Eye (tissue), 1 donor: ENCODE results near the gene SUN5.
"Not testable (repeated sequence)": the region's sequence is repeated elsewhere in the genome, so short reads cannot be mapped to it uniquely, and the experiment has no call there.

Experiments
- DNase-seq: peaks from one replicate; pipeline ENCODE4 v3.0.0-alpha.2; 2015

Gene SUN5

DNA sequence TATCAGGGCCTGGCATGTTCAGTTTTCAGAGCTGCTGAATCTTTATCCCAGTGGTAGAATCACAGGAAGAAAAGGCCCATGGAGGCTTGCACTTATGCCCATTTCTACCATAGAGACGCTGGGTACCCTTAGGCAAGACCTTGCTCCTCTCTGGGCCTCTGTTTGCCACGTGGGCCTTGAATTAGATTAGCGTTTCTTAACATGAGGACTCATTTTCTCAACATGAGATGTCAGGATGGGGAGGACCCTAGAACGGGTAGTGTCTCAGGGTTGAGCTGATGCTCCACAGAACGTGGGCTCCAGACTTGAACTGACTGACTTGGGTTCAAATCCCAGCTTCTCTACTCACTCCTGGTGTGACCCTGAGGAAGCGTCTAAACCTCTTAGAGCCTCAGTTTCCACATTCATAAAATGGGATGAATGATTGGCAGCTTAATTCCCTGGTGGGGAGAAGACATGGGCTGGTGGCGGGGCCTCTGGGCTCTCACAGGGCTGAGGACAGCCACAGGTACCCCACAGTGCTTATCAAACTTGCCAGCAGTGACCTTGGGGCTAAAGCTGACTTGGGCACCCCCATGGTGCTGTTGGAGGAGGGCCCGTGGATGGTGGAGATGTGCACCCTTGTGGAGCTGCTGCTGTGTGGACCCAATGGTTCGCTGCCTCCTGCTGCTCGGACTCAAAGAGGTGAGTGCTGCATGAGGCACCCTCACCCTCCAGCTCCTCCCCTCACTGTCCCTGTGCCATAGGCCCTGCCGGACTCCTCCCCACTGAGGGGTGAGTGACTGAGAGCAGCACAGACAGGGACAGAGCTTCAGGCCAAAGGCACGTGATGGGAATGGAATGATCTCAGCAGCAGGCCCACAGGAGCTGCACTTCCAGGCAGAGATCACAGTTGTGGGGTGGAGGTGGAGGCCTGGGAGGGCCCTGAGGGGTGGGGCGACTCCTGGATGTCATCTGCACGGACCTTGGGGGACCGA, 28.2 kb downstream of the SUN5 start:
- no peak for DNase-seq

DNA sequence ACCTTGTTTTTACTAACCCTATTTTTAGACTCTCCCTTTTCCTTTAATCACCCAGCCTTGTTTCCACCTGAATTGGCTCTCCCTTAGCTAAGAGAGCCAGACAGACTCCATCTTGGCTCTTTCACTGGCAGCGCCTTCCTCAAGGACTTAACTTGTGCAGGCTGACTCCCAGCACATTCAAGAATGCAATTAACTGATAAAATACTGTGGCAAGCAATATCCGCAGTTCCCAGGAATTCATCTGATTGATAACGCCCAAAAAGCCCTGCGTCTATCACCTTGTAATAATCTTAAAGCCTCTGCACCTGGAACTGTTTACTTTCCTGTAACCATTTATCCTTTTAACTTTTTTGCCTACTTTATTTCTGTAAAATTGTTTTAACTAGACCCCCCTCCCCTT, 29.1 kb downstream of the SUN5 start:
- not testable (repeated sequence) for DNase-seq

DNA sequence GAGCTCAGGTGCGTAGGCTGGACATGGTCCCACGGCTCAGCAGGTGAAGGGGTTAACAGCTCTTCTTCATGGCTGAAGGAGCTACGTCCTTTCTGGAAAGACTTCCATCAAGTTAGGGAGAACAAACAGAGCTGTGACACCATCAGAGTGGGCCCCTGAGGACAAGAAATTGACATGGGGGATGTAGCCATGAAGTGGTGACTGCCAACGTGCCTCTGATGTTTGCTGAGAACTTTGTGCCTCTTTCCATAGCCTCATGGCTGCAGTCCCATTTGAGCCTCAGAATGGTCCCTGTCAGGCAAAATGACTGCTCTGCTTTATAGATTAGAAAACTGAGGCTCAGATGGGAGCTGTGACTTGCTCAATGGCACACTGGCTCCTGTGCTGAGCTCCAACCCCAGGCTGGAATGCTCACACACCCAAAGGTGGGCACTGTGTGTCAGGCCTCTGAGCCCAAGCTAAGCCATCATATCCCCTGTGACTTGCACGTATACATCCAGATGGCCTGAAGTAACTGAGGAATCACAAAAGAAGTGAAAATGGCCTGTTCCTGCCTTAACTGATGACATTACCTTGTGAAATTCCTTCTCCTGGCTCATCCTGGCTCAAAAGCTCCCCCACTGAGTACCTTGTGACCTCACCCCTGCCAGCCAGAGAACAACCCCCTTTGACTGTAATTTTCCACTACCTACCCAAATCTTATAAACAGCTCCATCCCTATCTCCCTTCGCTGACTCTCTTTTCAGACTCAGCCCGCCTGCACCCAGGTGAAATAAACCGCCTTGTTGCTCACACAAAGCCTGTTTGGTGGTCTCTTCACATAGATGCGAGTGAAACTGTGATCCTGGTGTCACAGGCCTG, 29.8 kb downstream of the SUN5 start:
- DNase-seq, result not testable (repeated sequence)

DNA sequence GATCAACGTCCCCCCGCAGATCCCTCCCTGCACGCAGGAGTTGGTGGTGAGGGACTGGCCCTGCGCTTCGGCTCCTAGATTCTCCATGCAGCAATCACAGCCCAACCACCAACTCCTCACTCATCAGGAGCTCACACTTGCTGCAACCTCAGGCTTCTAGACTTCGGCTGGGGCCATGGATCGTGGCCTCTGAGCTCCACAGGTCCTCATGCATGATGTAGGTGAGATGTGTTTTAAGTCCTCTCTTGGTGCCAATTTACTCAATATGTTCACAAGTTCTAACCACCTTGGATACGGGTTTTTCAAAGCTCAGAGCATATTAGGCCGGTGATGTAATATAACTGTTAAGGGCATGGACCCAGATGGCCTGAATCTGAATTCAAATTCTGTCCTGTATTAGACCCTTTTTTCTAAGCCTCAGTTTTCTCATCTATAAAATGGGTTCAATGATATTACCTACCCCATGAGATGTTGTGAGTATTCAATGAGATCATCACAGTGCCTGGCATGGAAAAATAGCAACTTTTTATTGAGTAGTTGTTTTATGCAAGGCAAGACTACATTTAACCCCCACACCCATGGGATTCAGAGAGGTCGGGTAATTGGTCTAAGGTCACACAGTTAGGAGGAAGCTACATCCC, 31.0 kb downstream of the SUN5 start:
- no peak for DNase-seq

DNA sequence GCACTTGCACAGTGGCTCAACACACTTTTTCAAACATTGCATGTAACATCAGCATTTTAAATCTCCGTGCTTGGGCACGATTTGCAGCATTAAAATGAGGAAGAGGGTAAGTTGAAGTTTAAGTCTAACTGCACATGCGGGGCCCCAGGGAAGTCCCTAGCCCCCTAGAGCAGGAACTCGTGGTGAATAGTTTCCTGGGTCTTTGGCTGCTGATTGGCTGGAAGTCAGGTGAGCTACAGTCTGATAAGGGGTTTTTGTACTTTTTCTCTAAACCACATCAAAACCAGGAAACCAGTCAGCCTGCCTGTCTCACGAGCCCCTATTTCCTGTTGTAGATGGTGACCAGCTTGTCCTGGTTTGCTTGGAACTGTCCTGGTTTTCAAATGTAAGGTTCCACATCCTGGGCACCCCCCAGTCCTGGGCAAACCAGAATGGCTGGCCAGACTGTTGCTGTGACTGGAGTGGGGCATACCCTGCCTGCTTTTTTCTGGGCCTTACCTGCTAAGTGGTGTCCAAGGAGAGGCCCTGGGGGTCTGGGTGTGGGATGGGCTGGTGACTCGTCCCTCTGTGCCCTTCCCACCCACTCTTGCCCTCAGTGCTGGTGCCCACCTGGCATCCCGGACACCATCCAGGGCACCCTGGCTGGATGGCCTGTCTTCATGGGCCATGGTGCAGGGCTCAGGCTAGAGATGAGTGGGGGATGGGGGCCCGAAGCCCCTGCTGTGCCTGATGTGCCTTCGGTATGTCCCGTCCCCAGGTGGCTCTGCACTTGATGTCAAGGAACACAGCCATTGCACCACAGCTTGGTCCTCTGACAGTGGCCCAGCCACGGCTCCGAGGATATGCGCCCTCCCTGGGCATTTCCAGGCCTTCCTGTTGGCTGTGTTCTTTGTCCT, 31.8 kb downstream of the SUN5 start:
- DNase-seq, result no peak

DNA sequence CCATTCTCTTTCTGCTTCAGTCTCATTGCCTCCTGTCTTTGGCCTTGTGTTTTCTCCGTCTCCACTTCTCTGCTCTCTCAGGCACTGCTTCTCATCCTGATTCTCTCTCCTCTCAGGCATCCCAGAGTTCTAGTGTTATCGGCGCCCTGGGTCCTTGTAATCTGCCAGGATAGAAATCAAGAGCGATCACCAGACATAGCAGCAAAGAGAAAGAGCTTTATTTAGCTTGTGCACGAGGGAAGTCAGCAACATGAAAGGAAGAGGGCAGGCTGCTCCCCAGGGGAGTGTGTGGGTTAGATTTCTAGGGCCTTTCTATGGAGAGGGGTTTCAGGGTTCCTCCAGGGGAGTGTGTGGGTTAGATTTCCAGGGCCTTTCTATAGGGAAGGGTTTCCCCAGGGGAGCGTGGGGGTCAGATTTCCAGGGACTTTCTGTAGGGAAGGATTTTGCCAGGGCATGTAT, 32.5 kb downstream of the SUN5 start:
- no peak for DNase-seq

DNA sequence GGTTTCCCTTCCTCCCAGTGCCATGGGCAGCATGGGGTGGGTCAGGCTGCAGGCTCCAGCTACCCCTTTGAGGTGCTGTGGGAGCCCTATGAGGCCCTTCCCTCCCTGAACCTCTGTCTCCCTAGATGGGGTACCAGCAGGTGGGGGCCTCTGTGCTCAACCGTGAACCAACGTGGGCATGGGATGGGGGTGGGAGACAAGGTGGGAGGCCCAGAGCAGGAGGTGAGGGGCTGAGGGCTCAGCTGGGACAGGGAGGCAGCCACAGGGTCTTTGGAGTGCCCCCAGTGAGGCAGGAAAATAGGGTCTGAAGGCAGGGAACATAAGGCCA, 33.3 kb downstream of the SUN5 start:
- DNase-seq, result no peak

DNA sequence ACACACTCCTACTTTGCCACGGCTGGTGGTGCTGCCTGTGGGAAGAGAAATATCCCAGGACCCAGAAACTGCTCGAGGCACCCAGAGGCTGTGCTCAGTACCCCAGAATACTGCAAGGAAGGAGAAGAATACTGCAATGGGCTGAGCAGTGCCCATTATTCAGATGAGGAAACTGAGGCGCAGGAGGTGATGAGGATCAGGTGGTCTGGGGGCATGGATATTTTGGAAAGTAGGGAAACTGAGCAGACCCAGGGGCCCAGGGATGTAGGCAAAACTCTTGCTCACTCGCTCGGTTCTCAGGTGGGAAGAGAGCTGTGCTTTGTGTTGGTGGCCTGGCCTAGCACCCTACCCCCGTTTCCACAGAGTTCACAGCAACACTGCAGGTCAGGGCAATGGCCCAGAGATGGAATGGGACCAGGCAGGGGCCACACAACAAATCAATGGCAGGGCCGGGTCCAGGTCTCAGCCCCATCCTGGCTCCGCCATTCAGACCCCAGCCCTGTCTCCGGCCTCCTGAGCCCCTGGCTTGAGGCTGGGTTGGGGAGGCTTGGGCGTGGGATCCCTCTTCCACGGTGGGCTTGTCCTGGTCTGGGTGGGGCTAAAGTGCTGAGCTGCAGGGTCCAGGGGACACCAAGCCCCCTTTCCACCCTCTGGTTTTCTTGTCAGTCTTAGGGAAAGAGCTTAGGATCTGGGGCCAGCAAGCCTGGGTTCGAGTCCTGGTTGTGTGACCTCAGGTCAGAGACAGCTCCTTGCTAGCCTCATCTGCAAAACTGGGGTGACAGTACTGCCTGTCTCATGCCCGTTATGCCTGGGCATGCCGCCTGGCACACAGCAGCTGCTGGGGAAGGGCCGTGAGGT, 33.9 kb downstream of the SUN5 start:
- DNase-seq, result no peak

DNA sequence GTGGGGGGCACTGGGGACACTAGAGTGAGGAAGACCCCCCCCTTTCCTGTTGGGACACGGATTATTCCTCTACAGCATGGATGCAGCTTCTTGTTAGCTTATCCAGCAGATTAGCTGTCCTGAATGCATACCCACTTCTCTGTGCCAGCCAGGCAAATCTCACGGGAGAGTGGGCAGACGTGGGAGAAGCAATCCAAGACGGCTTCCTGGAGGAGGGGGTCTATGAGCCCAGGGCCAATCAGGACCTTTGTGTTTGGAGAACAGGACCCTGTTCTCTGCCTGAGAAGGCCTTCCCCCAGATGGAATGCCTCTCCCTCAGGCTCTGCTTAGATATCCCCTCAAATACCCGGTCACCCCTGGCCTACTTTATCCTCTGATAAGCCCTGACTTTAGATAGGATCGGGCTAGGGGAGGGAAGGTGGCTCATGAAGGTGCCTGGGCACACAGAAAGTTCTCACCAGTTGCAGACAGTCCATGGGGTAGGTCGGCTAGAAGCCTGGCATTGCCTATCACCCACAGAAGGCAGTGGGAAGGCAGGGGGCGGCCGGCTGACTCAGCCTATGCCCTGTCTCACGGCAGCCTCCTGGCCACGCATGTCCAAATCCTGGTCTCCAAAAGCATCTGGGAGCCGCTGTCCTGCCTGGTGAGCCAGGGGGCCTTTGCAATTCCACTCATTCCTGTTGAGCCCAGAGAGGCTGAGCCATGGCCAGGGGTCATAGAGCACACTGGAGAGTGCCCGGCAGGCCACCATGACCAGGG, 34.7 kb downstream of the SUN5 start:
- no peak for DNase-seq

DNA sequence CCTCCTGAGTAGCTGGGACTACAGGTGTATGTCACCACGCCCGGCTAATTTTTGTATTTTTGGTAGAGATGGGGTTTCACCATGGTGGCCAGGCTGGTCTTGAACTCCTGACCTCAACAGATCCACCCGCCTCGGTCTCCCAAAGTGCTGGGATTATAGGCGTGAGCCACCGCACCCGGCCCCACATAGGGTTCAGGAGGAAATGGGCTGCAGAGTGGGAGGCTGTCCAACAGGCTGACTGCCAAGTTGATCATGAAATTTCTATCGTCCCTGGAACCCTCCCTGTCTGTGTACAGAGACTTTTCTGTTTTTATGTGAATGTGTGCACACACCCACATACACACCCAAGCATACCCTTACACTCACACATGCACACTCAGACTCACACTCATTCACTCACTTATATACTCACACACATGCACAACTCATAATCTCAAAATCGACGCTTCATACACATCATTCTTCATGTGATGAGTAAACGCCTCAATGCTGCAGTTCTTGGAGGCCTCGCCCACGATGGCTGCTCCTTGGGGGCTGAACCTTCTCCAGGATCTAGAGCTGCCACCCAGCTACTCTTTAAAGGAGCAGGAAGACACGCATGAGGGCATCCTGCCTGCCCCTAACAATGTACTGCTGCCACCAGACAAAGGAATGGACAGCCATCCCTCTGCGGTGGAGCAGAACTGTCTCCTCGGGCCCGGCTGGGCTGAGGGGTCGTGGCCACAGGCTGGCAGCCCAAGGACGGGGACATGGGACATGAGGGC, 35.6 kb downstream of the SUN5 start:
- DNase-seq, result no peak

DNA sequence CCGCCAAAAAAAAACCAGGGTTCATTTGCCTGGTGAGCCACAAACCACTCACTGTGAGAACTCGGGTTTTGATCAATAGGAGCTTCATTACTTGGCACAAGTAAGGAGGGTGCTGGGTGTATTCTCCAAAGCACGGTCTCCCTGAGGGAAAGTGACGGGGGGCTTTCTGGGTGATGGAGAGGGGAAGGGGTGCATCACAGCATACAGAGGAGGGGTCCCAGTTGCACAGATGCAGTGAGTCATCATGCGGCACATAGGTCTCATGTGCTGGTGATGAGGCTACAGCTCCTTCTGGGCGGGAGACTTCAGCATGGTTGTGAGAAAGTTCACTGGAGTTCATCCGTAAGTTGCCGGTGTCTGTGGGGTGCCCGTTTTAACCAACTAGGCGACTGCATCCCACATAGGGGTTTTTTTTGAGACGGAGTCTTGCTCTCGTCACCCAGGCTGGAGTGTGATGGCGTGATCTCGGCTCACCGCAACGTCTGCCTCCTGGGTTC, 36.2 kb downstream of the SUN5 start:
- no peak for DNase-seq

DNA sequence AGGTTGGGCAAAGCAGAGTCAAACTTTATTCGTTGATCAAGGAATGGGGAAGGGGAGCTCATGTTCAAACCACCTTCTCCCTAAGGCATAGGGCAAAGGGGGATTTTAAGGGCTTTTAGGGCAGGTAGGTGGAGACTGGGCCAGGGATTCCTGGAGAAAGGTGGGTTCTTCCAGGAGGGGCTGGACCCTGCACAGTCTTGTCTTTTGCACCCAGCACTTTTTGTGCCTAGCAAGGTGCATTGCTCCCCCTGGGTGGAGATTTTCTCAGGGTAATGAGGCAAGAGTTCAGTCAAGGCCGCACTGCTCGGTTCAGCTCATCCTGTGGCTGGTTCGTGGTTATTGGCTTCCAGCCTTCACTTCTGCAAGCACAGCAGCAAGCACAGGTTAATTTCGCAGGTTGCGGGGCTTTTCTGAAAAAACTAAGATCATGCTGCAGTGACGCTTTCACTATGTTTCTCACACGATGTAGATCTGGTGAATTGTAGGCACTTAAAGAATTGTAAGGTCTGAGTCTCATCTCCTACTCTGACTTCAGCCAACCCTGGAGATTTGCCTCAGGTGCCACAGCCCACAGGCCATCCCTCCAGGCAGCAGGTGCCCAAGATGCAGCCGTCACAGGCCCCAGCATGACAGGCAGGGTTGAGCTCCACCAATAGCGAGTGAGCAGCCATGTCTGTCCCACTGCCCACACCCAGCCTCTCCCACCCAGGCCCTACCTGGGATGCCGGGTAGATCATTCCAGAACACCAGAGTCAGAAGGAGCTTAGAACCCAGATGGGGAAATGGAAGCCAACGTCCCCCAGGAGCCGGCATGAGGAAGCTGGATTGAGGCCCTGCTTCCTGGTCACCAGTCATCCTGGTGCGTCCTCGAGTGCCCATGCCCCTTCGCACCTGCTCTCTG, 37.1 kb downstream of the SUN5 start:
- DNase-seq, result no peak

DNA sequence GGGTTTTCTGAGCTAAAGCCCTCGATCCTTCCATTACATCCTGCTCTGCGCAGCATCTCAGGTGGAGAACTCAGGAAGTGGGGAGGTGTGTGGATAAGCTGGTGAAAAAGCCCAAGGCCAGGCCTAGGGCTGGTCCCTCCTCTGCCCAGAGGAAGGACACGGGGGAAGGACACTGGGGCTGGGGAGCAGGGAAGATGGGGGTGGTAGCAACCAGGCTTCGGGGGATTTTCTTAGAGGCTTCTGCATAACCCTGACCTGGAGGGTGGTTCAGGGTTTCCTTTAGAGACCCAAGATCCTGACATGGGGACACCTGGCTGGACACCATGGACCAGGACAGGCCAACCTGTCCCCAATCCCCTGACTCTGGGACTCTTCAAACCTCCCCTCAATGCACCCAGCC, 37.9 kb downstream of the SUN5 start:
- DNase-seq, result no peak

DNA sequence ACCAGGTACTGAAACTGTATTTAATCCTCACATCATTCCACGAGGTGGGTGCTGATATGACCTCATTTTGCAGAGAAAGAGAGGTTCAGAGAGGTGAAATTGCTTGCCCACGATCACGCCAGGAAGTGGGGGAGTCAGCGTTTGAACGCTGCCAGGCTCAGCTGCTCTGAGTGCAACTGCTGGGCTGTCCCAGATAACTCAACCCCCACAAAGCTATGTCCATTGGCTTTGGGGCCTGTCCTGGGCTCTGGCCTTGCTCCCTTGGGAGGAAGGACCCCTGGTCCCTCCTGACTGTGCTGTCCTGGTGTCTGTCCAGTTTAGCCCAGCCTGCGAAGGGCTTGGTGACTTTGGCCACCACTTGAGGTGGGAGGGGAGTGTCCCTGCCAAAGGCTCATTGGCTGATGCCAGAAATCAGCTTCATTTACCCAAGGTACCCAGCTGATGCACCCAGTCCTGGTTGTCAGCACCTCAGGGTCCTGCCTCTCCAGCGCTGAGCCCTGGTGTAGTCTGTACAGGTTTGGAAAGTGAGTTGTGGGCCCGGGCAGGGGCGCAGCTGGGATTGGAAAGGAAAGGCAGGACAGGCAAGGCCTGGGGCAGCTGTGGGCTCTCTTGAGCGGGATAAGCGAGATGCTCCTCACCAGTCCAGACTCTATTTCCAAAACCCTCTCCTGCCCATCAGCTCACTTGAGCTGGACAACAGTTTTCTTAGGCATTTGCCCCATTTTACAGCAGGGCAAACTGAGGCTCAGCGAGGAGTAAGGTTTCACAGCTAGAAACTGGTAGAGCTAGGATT, 38.5 kb downstream of the SUN5 start:
- DNase-seq, result no peak

DNA sequence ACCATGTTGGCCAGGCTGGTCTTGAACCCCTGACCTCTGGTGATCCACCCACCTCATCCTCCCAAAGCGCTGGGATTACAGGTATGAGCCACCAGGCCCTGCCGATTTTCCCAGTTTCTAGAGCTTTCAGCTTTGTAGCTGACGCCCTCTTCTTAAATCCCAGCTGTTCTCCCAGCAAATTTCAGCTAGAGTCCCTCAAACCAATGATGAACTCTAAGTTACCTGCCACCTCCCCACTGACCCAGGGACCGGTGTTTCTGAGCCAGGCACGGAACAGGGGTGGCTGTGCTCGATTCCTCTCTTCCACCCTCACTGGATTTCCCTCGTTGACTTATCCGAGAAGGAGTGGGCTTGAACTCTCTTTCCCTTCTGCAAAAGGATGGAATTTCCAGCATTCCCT, 39.1 kb downstream of the SUN5 start:
- DNase-seq, result no peak

DNA sequence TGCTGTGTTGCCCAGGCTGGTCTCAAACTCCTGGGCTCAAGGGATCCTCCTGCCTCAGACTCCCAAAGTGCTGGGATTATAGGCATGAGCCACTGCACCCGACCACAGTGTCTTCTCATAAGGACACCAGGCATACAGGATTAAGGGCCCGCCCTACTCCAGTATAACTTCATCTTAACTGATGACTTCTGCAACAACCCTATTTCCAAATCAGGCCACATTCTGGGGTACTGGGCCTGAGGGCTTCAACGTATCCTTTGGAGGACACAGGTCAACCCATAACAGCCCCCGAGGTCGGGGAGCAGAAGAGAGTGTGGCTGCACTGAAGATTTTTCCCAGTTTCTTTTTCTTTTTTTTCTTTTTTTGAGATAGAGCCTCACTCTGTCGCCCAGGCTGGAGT, 39.7 kb downstream of the SUN5 start:
- no peak for DNase-seq

DNA sequence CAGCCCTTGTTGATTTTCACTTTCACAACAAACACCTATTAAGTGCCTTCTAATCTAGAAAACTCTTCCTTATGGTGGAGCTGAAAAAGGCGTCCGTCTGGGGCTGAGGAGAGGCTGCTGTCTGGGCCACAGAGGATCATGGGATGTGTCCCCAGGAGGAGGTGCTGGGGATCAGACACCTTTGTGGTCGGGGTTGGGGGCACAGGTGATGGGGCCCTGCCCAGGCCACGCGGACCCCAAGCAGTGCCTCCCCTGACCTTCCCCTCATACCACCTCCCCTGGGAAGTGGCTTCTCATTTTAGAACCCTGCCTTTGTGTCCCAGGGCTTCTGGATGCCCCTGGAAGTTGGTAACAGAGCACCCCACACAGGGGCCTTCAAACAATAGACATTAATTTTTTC, 41.1 kb downstream of the SUN5 start:
- no peak for DNase-seq

DNA sequence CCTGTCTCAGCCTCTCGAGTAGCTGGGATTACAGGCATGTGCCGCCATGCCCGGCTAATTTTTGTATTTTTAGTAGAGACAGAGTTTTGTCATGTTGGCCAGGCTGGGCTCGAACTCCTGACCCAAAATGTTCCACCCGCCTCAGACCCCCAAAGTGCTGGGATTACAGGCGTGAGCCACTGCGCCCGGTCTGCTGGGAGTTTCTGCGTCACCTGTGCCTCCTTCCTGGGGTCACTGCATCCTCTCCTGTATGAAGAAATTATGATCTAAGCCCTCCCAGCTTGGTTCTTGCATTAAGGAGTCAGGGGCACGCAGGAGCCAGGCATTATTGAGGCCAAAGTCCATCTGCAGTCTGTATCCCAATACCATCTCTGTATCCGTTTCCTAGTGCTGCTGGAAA, 41.6 kb downstream of the SUN5 start:
- DNase-seq, result not testable (repeated sequence)
